HG03139 (cell line): ENCODE measurements around the gene C12orf42.
A peak's percentile ranks its signal among the peaks of the same experiment; 100 is the strongest.
"Not testable (repeated sequence)": the region's sequence is repeated elsewhere in the genome, so short reads cannot be mapped to it uniquely, and the experiment has no call there.

Source experiments
- ATAC-seq: cut with Tn5 transposase; IDR thresholded peaks from one replicate; pipeline ENCODE4 v1.9.1; 2021; ENCODE audit not compliant: unreplicated experiment

Gene C12orf42

GRCh38 chr12:103498990-103499389, 3.2 kb upstream of the C12orf42 start:
- no peak for ATAC-seq

GRCh38 chr12:103494734-103495468, 867 bp downstream of the C12orf42 start:
- ATAC-seq = no peak

DNA sequence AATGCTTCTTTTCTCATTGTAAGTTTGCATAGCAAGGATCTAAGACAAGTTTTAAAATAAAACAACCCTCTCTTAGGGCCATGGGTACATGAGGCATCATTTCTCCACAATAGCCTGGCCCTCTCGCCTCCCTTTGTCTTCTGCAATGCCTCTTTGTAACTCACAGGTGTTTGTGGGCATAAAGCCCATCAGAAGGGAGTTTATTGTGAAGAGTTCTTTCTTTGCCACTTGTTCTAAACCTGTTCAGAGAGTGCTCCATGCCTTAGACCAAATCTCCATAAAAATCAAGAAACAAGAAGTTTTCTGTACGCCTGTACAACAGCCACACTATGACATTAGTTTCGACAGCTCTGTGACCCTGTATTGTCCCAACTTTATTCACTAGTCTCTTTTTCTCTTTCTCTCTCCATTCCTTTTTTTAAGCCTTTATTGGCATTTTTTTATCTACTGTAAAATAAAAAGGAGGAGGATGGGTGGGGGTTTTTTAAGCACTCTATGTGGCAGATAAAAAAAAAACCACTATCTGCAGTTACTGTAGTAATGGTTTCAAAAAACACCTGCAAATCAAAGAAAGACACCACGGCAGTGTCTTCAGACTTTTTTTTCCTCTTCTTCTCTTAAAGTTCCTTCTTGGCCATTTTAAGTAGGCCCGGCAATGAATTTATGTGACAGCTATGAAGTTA, 1.6 kb downstream of the C12orf42 start:
- no peak for ATAC-seq

DNA sequence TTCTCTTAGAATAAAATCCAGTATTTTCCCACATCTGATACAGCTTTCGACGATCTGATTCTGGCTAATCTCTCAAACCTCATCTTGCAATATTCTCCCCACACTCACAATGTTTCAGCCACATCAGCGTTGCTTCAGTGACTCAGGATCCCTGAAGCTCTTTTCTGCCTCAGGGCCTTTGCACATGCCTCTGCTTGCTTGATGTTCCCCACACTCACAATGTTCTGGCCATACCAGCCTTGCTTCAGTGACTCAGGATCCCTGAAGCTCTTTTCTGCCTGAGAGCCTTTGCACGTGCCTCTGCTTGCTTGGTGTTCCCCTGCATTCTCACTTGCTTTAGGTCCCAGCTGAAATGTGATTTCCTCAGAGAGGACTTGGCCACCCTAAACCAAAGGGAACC, 2.6 kb downstream of the C12orf42 start:
- no peak for ATAC-seq

DNA sequence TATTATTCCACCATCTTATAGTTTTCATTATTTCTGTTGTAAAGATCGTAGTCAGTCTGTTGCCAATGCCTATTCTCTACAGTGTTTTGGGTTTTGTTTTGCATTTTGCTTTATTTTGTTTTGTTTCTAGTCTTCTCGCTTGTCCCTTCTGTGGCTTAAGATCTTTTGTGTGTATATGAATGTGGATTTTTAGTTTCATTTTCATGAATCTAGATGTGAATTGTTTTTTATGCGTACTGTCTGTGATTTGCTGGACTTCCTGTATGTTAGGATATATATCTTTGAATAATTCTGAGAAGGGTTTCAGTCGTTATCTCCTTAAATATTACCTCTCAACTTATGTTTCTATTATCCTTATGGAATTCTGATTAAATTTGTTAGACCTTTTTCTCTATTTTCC, 13.4 kb downstream of the C12orf42 start:
- no peak for ATAC-seq

GRCh38 chr12:103475073-103475472, 20.7 kb downstream of the C12orf42 start:
- no peak for ATAC-seq

DNA sequence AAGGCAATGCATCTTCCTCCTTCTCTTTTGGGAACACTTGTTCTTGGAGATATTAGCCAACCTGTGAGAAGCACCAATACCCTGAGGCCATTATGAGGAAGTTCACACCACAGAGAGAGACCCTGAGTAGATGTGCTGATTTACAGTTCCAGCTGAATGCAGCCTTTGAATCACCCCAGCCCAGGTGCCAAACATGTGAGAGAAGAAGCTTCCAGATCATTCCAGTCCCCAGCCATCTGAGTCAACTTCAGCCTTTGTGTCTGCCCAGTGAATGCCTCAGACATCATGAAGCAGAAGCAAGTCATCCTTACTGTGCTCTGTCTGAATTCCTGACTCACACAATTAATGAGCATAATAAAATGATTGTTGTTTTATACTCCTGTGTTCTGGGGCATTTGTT, 25.1 kb downstream of the C12orf42 start:
- no peak for ATAC-seq

DNA sequence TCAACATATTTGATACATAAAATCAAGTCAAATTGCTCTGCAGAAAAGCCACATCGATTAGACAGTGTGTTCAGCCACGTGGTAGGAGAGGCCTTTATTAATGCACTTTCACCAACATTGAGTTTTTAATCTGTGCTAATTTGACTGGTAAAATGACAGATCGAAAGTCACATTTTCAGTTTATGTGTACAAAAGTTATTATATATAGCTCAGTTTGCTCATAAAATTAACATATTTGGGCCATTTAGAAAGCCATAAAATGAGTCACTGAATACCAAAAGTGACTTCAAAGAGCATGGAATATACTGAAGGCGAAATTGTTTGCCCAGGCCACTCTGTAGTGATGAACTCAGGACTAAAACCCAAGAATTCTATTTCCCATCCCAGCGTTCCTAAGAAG, 26.0 kb downstream of the C12orf42 start:
- ATAC-seq = no peak

DNA sequence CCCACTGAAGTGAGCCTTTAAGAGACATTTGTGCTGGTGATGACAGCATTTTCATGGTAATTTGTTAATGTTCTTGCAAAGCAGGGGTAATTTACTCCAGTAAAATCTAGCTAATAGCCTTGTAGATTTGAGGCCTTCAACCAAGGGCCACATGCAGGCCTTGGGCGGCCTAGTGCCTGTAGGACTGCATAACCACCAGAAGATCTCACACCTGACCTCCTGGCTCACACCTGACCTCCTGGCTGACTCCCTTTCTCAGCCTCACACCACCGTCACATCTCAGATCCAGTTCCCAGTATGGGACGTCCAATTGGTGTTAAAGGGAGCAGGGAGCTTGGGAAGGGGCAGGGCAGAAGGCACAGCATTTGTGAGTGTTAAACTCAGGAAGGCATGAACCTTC, 26.9 kb downstream of the C12orf42 start:
- no peak for ATAC-seq

DNA sequence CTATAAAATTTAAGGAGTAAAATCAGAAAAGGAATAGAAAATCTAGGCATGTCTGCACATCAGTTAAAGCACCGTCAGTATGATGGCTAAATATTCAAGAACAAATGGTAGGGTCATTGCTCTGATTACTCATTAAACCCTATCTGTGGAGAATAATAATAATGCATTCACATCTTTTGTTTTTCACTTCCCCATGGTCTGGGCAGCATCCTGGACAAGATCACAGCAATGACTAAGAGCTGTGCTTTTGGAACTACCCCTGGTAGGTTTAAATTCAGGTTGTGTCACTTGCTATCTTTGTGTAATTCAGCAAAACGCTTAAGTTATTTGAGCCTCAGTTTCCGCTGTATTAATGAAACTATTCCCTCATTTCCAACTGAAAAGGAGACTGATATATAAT, 33.1 kb downstream of the C12orf42 start:
- ATAC-seq = peak; percentile 97

GRCh38 chr12:103457471-103457870, 38.3 kb downstream of the C12orf42 start:
- no peak for ATAC-seq

DNA sequence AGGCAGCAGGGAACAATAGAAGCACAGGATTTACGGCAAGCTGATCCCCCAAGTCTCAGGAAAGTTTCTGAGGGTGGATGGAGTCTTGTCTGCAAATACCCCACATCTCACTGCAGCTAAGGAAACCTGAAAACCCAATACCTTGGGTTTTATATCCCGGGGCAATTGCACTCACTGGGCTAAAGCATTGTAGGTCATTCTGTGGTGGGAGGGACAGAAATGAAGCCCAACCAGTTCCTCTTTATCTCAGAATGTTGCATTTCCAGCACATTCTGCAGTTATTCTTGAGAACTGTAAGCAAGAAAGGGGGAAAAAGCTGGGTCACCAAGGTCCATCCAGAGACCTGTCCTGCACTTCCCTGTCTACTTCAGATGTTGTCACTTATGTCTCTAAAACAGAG, 39.8 kb downstream of the C12orf42 start:
- no peak for ATAC-seq

DNA sequence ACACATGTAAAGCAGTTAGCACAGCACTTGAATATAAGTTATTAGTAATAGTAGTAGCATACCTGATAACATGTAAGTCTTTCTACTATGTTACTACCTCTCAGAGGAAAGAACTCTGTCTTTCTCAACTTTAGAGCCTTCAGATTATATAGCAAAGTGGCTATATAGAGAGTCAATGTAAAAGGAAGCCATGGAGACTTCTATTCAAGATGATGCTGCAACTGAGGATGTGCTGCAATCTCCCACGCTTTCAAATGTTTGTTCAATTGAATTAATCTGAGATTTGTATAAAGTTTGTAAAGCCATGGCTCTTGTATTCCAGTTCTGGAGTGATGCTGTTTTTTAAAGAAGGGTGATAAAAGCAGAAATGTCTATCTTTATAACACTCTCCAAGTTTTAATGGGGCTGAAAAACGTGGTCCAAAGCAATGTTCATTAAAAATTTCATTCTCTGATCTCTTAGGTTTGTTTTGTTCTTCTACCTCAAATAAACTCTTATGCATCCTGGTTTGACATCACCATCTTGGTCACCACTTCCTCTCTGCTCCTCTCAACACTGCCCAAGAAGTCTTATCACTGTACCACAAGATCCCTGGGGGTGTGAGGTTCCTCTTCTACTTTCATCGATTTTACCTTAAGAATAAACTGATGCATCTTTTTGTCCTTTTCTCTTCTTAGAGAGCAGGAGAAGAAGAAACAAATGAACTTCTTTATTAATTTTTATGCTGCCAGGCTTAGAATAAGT, 40.6 kb downstream of the C12orf42 start:
- ATAC-seq = peak; percentile 77

DNA sequence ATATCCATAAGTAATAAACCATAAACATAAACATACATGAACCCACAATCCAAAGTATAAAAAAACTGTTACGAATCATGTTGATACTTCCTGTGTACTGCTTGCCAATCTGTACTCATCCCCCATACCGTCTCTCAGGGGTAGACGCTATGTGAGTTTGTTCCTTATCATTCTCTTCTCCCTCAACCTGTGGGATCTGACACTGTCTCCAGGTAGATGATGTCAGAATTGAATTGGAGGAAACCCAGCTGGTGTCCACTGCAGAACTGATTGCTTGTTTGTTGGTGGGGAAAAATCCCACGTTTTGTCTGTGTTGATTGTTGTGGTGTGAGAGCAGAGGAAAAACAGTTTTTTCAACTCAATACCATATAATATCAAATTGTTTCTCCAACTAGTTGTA, 50.8 kb downstream of the C12orf42 start:
- ATAC-seq = no peak

DNA sequence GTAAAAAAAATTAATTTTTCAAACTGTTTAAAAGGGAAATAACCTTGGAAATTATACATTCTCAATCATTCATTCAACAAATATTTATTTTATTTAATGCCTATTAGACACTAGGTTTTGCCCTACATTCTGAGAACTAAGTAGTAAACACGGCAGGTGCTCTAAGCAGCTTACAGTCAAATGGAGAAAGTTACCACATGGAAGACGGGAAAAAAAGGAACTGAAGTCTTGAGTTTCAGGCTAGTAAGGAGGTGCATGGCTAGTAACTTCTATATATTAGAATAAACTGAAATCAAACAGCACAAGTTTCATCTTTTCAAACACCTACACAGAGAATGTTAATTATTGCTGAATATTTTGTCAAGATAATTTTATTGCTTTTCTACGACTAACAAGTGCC, 52.9 kb downstream of the C12orf42 start:
- no peak for ATAC-seq

DNA sequence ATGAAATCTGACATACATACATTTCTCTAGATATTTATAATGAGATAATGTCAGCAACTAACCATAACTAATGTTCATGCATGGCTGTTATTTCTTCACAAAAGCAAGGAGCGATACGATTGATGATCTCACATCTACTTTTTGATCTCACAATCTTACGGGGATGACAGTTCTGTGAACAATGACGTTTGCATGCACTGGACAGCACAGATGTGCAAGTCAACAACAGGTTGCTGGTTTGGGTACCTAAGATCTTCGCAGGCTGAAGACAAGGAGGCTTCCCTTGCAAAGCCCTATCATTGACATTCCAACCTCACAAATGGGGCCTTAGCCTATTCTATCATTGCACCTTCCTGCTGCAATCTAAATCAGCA, 53.6 kb downstream of the C12orf42 start:
- ATAC-seq = no peak

DNA sequence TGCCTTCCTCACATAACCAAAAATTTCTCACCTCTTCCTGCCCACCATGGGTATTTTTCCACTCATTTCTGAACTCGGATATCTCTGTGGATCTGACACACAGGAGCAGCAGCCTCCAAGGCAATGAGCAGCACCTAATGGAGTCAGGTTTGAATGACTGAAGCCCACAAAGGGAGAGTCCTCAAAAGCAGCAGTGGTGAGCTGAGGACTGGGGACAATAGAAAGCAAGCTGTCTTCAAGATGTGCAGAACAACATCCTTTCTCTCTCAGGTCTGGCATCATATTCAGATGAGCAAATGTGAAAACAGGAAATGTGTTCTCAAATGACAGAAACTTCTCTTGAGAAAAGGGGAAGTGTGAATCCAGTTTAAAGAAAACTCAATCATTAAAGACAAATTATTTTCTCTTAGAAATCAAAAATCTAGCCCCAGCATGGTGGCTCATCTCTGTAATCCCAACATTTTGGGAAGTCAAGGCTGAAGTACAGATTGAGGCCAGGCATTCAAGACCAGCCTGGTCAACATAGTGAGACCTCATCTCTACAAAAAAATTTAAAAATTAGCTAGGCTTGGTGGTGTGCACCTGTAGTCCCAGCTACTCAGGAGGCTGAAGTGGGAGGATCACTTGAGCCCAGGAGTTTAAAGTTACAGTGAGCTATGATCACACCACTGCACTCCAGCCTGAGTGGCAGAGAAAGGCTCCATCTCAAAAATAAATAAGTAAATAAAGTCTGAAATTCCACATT, 54.2 kb downstream of the C12orf42 start:
- peak; percentile 94 for ATAC-seq

GRCh38 chr12:103434165-103435105, 61.3 kb downstream of the C12orf42 start:
- ATAC-seq = not testable (repeated sequence)

GRCh38 chr12:103431950-103432349, 63.8 kb downstream of the C12orf42 start:
- no peak for ATAC-seq

GRCh38 chr12:103431387-103431786, 64.4 kb downstream of the C12orf42 start:
- no peak for ATAC-seq
